Measurements from ENCODE around the gene HTR5A. TPM values are rescaled to one million over a fixed set of nuclear protein-coding genes. Genes with fewer than 3 reads are reported as not detected.

The HTR5A gene
- polyA plus RNA-seq, 4 donors, result 0.04 TPM; not detected in 3

DNA sequence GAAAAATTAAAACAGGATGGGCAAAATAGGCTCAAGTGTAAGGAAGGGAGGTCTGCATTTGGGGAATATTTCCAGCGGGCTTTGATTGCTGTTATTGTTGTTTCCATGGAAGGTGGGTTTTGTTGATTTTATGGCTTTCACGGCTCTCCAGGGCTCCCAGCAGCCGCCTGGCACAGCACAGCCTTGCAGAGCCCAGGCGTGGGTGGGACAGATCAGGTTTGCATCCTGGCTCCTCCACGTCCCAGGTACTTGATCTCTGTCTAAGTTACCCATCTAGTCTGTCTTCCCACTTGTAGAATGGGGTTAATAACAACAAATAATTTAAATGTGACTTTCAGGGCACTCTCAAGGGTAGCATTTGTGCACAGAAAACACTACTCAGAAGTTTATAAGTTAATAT is 45.2 kb downstream of the HTR5A start:
- Histone ChIP-seq H3K36me3 (ENCODE audit: control insufficient read depth in 3 of 3, insufficient read depth in 2 of 3, low read depth in 1 of 3, low read length in 3 of 3) (no peaks in the 10 kb centered on the region), H3K27ac (ENCODE audit: low read depth in 1 of 3, low read length in 2 of 3) (no peak overlapping the region), H3K9me3 (ENCODE audit: control insufficient read depth in 2 of 2, insufficient read depth in 1 of 2, low read depth in 1 of 2, low read length in 1 of 2) (peaks cover 0 to 14% of the 10 kb centered on the region in 2 donors), H3K4me3 (ENCODE audit: low read depth in 1 of 3, low read length in 3 of 3) (no peak overlapping the region), H3K27me3 (ENCODE audit: control insufficient read depth in 3 of 3, insufficient read depth in 3 of 3, low read length in 3 of 3) (no peaks in the 10 kb centered on the region), H3K4me1 (ENCODE audit: control insufficient read depth in 3 of 3, insufficient read depth in 2 of 3, low read depth in 1 of 3, low read length in 2 of 3) (no peaks in the 10 kb centered on the region)
- FAIRE-seq (no peak), DNase-seq (no peak)
- 64 to 77% (median 66%) methylated on average over 5 of the region's 5 CpGs for WGBS, 3 donors

DNA sequence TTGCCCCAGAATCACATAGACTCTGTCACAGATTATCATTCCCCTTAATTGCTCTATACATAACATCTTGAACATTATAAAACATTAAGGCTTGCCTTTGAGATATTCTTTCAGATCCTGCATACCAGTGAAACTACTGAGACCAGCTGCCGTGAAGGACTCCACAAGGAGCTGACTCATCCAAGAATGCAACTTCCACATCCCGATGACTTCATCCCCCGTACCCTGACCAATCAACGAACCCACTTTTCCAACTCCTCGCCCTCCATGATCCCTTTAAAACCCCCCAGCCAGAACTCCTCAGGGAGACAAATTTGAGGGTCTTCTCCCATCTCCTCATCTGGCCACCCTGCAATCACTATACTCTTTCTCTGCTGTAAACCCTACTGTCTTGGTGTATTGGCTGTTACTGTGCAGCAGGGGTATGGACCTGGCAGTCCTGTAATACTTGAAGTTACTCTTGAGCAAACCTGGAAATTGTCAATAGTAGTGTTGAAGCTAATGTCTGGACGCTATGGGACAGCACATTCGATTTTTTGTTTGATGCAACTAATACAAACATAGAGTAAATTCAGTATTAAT is 49.8 kb downstream of the HTR5A start:
- Histone ChIP-seq H3K4me1 (ENCODE audit: control insufficient read depth in 3 of 3, insufficient read depth in 2 of 3, low read depth in 1 of 3, low read length in 2 of 3) (no peaks in the 10 kb centered on the region), H3K27me3 (ENCODE audit: control insufficient read depth in 3 of 3, insufficient read depth in 3 of 3, low read length in 3 of 3) (peaks cover 0 to 3% (median 0%) of the 10 kb centered on the region in 3 donors), H3K4me3 (ENCODE audit: low read depth in 1 of 3, low read length in 3 of 3) (no peak overlapping the region), H3K27ac (ENCODE audit: low read depth in 1 of 3, low read length in 2 of 3) (no peak overlapping the region), H3K36me3 (ENCODE audit: control insufficient read depth in 3 of 3, insufficient read depth in 2 of 3, low read depth in 1 of 3, low read length in 3 of 3) (no peaks in the 10 kb centered on the region), H3K9me3 (ENCODE audit: control insufficient read depth in 2 of 2, insufficient read depth in 1 of 2, low read depth in 1 of 2, low read length in 1 of 2) (peaks cover 0 to 17% of the 10 kb centered on the region in 2 donors)
- DNase-seq (no peak), FAIRE-seq (no peak)
- 80 to 84% (median 82%) methylated on average over 7 of the region's 7 CpGs for WGBS, 3 donors

DNA sequence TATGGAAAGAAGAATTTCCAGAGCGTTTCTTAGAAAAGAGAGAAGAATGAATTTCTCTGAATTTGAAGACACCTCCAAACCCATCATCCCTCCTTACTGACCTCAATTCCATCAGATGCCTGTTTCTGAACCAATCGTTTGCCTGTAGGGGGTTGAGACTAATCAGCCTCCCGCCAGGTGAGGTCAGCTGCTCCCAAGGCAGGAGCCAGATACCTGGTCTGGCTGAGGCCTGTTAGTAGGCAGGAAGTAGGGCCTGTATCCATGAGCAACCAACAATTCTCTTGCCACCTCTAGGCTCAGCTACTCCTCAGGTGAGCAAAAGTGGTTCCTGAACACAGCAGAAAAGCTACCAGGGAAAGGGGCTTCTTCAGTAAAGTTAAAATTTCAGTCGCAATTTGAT is 50.3 kb downstream of the HTR5A start:
- no peaks in the 10 kb centered on the region for H3K36me3 ChIP-seq (ENCODE audit: control insufficient read depth in 3 of 3, insufficient read depth in 2 of 3, low read depth in 1 of 3, low read length in 3 of 3)
- no peaks in the 10 kb centered on the region for H3K4me1 ChIP-seq (ENCODE audit: control insufficient read depth in 3 of 3, insufficient read depth in 2 of 3, low read depth in 1 of 3, low read length in 2 of 3)
- peaks cover 0 to 22% of the 10 kb centered on the region in 2 donors for H3K9me3 ChIP-seq (ENCODE audit: control insufficient read depth in 2 of 2, insufficient read depth in 1 of 2, low read depth in 1 of 2, low read length in 1 of 2)
- peaks cover 0 to 3% (median 2%) of the 10 kb centered on the region in 3 donors for H3K27me3 ChIP-seq (ENCODE audit: control insufficient read depth in 3 of 3, insufficient read depth in 3 of 3, low read length in 3 of 3)
- no peak for FAIRE-seq
- no peak for DNase-seq
- H3K4me3 ChIP-seq (ENCODE audit: low read depth in 1 of 3, low read length in 3 of 3), result no peak overlapping the region
- WGBS, 3 donors, result 82 to 90% (median 87%) methylated on average over 4 of the region's 4 CpGs
- no peak overlapping the region for H3K27ac ChIP-seq (ENCODE audit: low read depth in 1 of 3, low read length in 2 of 3)

DNA sequence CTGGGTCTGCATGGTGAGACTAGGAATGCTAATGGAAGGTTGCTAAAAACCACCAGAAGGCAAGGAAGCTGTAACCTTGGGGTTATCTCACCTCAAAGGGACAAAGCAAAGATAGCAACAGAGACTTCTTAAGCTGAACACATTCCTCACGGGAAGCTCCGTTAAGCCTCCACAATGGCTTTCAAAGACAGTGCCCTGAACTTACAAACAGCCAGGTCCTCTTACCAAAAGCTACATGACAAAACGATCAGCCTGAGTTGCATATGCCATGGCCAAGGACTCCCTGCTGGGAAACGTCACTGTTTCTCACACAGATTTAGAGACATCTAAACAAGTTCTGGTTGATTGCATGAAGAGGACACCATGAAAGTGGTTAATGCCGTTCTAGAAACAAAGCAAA is 52.7 kb downstream of the HTR5A start:
- WGBS, 3 donors, result 36 to 41% (median 38%) methylated on average over 5 of the region's 5 CpGs
- Histone ChIP-seq H3K27me3 (ENCODE audit: control insufficient read depth in 3 of 3, insufficient read depth in 3 of 3, low read length in 3 of 3) (peaks cover 0 to 3% (median 2%) of the 10 kb centered on the region in 3 donors), H3K27ac (ENCODE audit: low read depth in 1 of 3, low read length in 2 of 3) (no peak overlapping the region), H3K4me1 (ENCODE audit: control insufficient read depth in 3 of 3, insufficient read depth in 2 of 3, low read depth in 1 of 3, low read length in 2 of 3) (no peaks in the 10 kb centered on the region), H3K9me3 (ENCODE audit: control insufficient read depth in 2 of 2, insufficient read depth in 1 of 2, low read depth in 1 of 2, low read length in 1 of 2) (peaks cover 0 to 22% of the 10 kb centered on the region in 2 donors), H3K36me3 (ENCODE audit: control insufficient read depth in 3 of 3, insufficient read depth in 2 of 3, low read depth in 1 of 3, low read length in 3 of 3) (no peaks in the 10 kb centered on the region), H3K4me3 (ENCODE audit: low read depth in 1 of 3, low read length in 3 of 3) (no peak overlapping the region)
- DNase-seq, result no peak
- no peak for FAIRE-seq

DNA sequence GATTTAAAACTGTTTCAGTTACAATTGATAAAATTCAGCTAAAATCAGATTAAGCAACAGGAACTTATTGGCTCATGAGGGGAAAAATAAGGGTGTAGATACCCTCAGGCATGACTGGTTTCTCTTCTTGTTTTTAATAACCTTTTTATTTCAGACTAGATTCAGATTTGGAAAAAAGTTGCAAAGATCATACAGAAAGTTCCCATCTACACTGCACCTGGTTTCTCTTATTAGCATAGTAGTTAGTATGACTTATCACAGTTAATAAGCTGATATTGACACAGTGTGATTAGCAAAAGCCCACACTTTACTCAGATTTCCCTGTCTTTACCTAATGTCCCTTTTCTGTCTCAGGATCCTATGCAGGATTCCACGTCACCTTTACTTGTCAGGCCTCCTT is 53.3 kb downstream of the HTR5A start:
- DNase-seq (no peak), FAIRE-seq (no peak)
- peaks cover 0 to 3% (median 2%) of the 10 kb centered on the region in 3 donors for H3K27me3 ChIP-seq (ENCODE audit: control insufficient read depth in 3 of 3, insufficient read depth in 3 of 3, low read length in 3 of 3)
- H3K36me3 ChIP-seq (ENCODE audit: control insufficient read depth in 3 of 3, insufficient read depth in 2 of 3, low read depth in 1 of 3, low read length in 3 of 3), result no peaks in the 10 kb centered on the region
- peaks cover 0 to 22% of the 10 kb centered on the region in 2 donors for H3K9me3 ChIP-seq (ENCODE audit: control insufficient read depth in 2 of 2, insufficient read depth in 1 of 2, low read depth in 1 of 2, low read length in 1 of 2)
- no peak overlapping the region for H3K27ac ChIP-seq (ENCODE audit: low read depth in 1 of 3, low read length in 2 of 3)
- H3K4me3 ChIP-seq (ENCODE audit: low read depth in 1 of 3, low read length in 3 of 3), result no peak overlapping the region
- H3K4me1 ChIP-seq (ENCODE audit: control insufficient read depth in 3 of 3, insufficient read depth in 2 of 3, low read depth in 1 of 3, low read length in 2 of 3), result no peaks in the 10 kb centered on the region
- WGBS, 3 donors, result 59 to 78% (median 75%) methylated on average over 1 of the region's 1 CpG

DNA sequence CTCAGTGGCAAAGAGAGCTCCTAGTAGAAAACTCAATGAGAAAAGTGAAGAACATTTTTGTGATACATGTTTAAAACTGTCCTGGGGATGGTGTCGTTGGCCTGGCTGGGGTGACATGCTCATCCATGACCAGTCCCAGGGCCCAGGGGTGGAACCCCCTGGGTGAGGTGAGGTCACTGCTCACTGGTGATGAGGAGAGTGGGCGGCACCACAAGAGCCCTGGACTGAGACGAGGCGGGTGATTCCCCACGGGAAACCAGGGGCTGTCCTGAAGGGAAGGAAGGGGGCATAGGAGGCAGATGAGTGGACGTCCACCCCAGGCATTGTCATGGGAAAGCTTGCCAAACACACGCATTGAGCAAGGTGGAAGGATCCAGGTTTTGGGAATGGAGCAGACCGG is 54.6 kb downstream of the HTR5A start:
- H3K4me1 ChIP-seq (ENCODE audit: control insufficient read depth in 3 of 3, insufficient read depth in 2 of 3, low read depth in 1 of 3, low read length in 2 of 3), result no peaks in the 10 kb centered on the region
- no peak for FAIRE-seq
- WGBS, 3 donors, result 86 to 89% (median 87%) methylated on average over 8 of the region's 8 CpGs

DNA sequence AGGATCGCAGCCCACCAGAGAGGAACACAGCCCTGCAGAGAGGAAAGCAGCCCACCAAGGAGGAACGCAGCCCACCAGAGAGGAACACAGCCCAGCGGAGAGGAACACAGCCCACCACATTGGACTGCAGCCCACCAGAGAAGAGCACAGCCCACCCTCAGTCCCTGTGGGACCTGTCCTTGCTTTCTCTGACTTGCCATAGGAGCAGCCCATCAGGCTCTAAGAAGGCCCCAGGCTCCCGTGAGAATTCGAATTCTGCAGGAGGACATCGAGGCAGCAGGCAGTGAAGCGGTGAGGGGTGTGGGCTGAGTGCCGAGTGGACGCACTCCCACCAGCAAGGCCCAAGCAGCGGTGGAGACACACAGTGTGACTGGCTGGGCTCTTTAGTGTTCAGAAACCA is 59.1 kb downstream of the HTR5A start:
- Histone ChIP-seq H3K4me1 (ENCODE audit: control insufficient read depth in 3 of 3, insufficient read depth in 2 of 3, low read depth in 1 of 3, low read length in 2 of 3) (no peaks in the 10 kb centered on the region), H3K9me3 (ENCODE audit: control insufficient read depth in 2 of 2, insufficient read depth in 1 of 2, low read depth in 1 of 2, low read length in 1 of 2) (peaks cover 0 to 4% of the 10 kb centered on the region in 2 donors), H3K27me3 (ENCODE audit: control insufficient read depth in 3 of 3, insufficient read depth in 3 of 3, low read length in 3 of 3) (peaks cover 0 to 2% (median 0%) of the 10 kb centered on the region in 3 donors), H3K27ac (ENCODE audit: low read depth in 1 of 3, low read length in 2 of 3) (no peak overlapping the region), H3K36me3 (ENCODE audit: control insufficient read depth in 3 of 3, insufficient read depth in 2 of 3, low read depth in 1 of 3, low read length in 3 of 3) (no peaks in the 10 kb centered on the region), H3K4me3 (ENCODE audit: low read depth in 1 of 3, low read length in 3 of 3) (no peak overlapping the region)
- WGBS, 3 donors, result 90 to 95% (median 93%) methylated on average over 10 of the region's 10 CpGs
- no peak for DNase-seq
- no peak for FAIRE-seq

More for the DNA sequence above, 54.6 kb downstream of the HTR5A start:
- Histone ChIP-seq H3K27ac (ENCODE audit: low read depth in 1 of 3, low read length in 2 of 3) (no peak overlapping the region), H3K27me3 (ENCODE audit: control insufficient read depth in 3 of 3, insufficient read depth in 3 of 3, low read length in 3 of 3) (peaks cover 0 to 3% (median 2%) of the 10 kb centered on the region in 3 donors), H3K9me3 (ENCODE audit: control insufficient read depth in 2 of 2, insufficient read depth in 1 of 2, low read depth in 1 of 2, low read length in 1 of 2) (peaks cover 0 to 12% of the 10 kb centered on the region in 2 donors), H3K36me3 (ENCODE audit: control insufficient read depth in 3 of 3, insufficient read depth in 2 of 3, low read depth in 1 of 3, low read length in 3 of 3) (no peaks in the 10 kb centered on the region), H3K4me3 (ENCODE audit: low read depth in 1 of 3, low read length in 3 of 3) (no peak overlapping the region)
- no peak for DNase-seq

DNA sequence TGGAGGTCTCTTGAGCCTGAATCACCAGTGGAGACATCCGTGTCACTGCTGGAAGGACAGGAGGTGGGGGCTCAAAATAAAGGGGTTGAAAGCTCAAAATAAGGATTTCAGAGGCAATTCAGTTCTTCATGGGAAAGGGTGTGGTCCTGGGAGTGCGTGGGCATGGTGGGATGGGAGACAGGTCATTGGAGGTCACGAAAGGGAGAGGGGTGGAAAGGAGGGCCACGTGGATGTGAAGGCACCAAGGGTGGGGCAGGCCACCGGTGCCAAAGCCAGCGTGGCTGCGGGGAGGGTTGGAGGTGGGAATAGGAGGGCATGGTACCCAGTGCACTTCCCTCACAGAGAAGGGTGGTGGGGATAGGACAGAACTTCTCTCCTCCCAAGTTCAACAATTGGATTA is 59.7 kb downstream of the HTR5A start:
- no peaks in the 10 kb centered on the region for H3K36me3 ChIP-seq (ENCODE audit: control insufficient read depth in 3 of 3, insufficient read depth in 2 of 3, low read depth in 1 of 3, low read length in 3 of 3)
- FAIRE-seq (no peak), DNase-seq (no peak)
- peaks cover 0 to 4% of the 10 kb centered on the region in 2 donors for H3K9me3 ChIP-seq (ENCODE audit: control insufficient read depth in 2 of 2, insufficient read depth in 1 of 2, low read depth in 1 of 2, low read length in 1 of 2)
- H3K4me3 ChIP-seq (ENCODE audit: low read depth in 1 of 3, low read length in 3 of 3), result no peak overlapping the region
- WGBS, 3 donors, result 69 to 85% (median 75%) methylated on average over 7 of the region's 7 CpGs
- H3K27me3 ChIP-seq (ENCODE audit: control insufficient read depth in 3 of 3, insufficient read depth in 3 of 3, low read length in 3 of 3), result peaks cover 0 to 2% (median 0%) of the 10 kb centered on the region in 3 donors
- no peak overlapping the region for H3K27ac ChIP-seq (ENCODE audit: low read depth in 1 of 3, low read length in 2 of 3)
- no peaks in the 10 kb centered on the region for H3K4me1 ChIP-seq (ENCODE audit: control insufficient read depth in 3 of 3, insufficient read depth in 2 of 3, low read depth in 1 of 3, low read length in 2 of 3)

DNA sequence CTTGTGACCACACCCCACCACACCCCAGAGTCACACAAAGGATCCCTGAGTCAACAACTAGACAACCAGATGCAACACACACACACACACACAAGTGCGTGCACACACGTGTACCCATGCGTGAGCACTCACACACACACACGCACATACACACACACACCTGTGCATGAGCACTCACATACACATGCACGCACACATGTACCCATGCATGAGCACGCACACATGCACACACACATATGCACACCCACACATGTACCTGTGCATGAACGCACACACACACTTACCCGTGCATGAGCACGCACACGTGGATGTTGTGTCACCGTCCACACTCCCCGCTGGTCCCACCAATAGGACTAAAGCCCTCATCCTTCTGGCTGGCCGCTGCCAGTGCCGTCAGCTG is 60.4 kb downstream of the HTR5A start:
- no peak for FAIRE-seq

More for the DNA sequence above, 60.4 kb downstream of the HTR5A start:
- Histone ChIP-seq H3K36me3 (ENCODE audit: control insufficient read depth in 3 of 3, insufficient read depth in 2 of 3, low read depth in 1 of 3, low read length in 3 of 3) (no peaks in the 10 kb centered on the region), H3K9me3 (ENCODE audit: control insufficient read depth in 2 of 2, insufficient read depth in 1 of 2, low read depth in 1 of 2, low read length in 1 of 2) (no peaks in the 10 kb centered on the region), H3K4me1 (ENCODE audit: control insufficient read depth in 3 of 3, insufficient read depth in 2 of 3, low read depth in 1 of 3, low read length in 2 of 3) (no peaks in the 10 kb centered on the region), H3K27me3 (ENCODE audit: control insufficient read depth in 3 of 3, insufficient read depth in 3 of 3, low read length in 3 of 3) (no peaks in the 10 kb centered on the region), H3K27ac (ENCODE audit: low read depth in 1 of 3, low read length in 2 of 3) (no peak overlapping the region), H3K4me3 (ENCODE audit: low read depth in 1 of 3, low read length in 3 of 3) (no peak overlapping the region)
- DNase-seq, result no peak
- 92 to 97% (median 94%) methylated on average over 14 of the region's 14 CpGs for WGBS, 3 donors

Data from small intestine (tissue), 7 donors.